ENCODE data around the gene STAB2.

- TF ChIP-seq CTCF (IDR thresholded peaks at IDR 0.05; ENCODE audit: low read depth, low read length, poor library complexity, severe bottlenecking) (no peak), EZH2phosphoT487 (IDR thresholded peaks at IDR 0.05; ENCODE audit: borderline replicate concordance, low read length) (no peak)
Observed at GRCh38 chr12:103623716-103624115, 36.6 kb downstream of the STAB2 start.

Measured in DOHH2 (cell line).